ENCODE measurements around the gene PROK2.

PROK2 gene

GRCh38 chr3:71786551-71786950 lies 1.6 kb upstream of the PROK2 start:
- no peak for DNase-seq (ENCODE audit: low read depth)

- DNase-seq (ENCODE audit: low read depth), result no peak
These were observed 1.2 kb upstream of the PROK2 start for GRCh38 chr3:71786217-71786549.

- DNase-seq (ENCODE audit: low read depth), result no peak
These were observed 726 bp upstream of the PROK2 start for GRCh38 chr3:71785532-71786216.

GRCh38 chr3:71784201-71784913 lies 591 bp downstream of the PROK2 start:
- no peak for DNase-seq (ENCODE audit: low read depth)

GRCh38 chr3:71783152-71783551 lies 1.8 kb downstream of the PROK2 start:
- DNase-seq (ENCODE audit: low read depth), result no peak

- DNase-seq (ENCODE audit: low read depth), result no peak
These were observed 4.5 kb downstream of the PROK2 start for GRCh38 chr3:71780430-71780829.

GRCh38 chr3:71779674-71780377 lies 5.1 kb downstream of the PROK2 start:
- no peak for DNase-seq (ENCODE audit: low read depth)

- no peak for DNase-seq (ENCODE audit: low read depth)
These were observed 6.6 kb downstream of the PROK2 start for GRCh38 chr3:71778353-71778752.

- DNase-seq (ENCODE audit: low read depth), result no peak
These were observed 8.4 kb downstream of the PROK2 start for GRCh38 chr3:71776538-71776937.

GRCh38 chr3:71771884-71772283 lies 13.1 kb downstream of the PROK2 start:
- DNase-seq (ENCODE audit: low read depth), result no peak

GRCh38 chr3:71771126-71771525 lies 13.8 kb downstream of the PROK2 start:
- DNase-seq (ENCODE audit: low read depth), result no peak

GRCh38 chr3:71763426-71763825 lies 21.5 kb downstream of the PROK2 start:
- no peak for DNase-seq (ENCODE audit: low read depth)

GRCh38 chr3:71760140-71760539 lies 24.8 kb downstream of the PROK2 start:
- DNase-seq (ENCODE audit: low read depth), result no peak

- DNase-seq (ENCODE audit: low read depth), result no peak
These were observed 25.5 kb downstream of the PROK2 start for GRCh38 chr3:71759401-71759800.

- no peak for DNase-seq (ENCODE audit: low read depth)
These were observed 26.9 kb downstream of the PROK2 start for GRCh38 chr3:71758091-71758490.

- no peak for DNase-seq (ENCODE audit: low read depth)
These were observed 30.2 kb downstream of the PROK2 start for GRCh38 chr3:71754610-71755253.

GRCh38 chr3:71753701-71754609 lies 31.0 kb downstream of the PROK2 start, which contains the start of gene GPR27:
Gene GPR27, plus strand, starts transcription at chr3:71753855. Its CDS starts 195 bp downstream, at chr3:71754050.
- no peak for DNase-seq (ENCODE audit: low read depth)

GRCh38 chr3:71752831-71753700 lies 31.9 kb downstream of the PROK2 start:
- no peak for DNase-seq (ENCODE audit: low read depth)

- DNase-seq (ENCODE audit: low read depth), result no peak
These were observed 33.3 kb downstream of the PROK2 start for GRCh38 chr3:71751602-71752001.

- no peak for DNase-seq (ENCODE audit: low read depth)
These were observed 40.2 kb downstream of the PROK2 start for GRCh38 chr3:71744738-71745137.
